ENCODE results near the gene TIPRL. TPM values are rescaled to one million over a fixed set of nuclear protein-coding genes. Genes with fewer than 3 reads are reported as not detected.

TIPRL gene
- total and polyA plus RNA-seq, 2 of the 8 experiments (the other 6 are each of a cell fraction or from before 2014, with no cell fraction given) = 8.1 to 27.4 TPM

- no peak for TF ChIP-seq ZNF274 (IDR thresholded peaks at IDR 0.05; ENCODE audit: borderline replicate concordance, extremely low read depth, low read length)
- no peak for TF ChIP-seq TCF12 (IDR thresholded peaks at IDR 0.05; ENCODE audit: low read depth, low read length)
- TF ChIP-seq POLR2AphosphoS5 (IDR thresholded peaks at IDR 0.05; ENCODE audit: low read depth, low read length) = no peak
- no peak for TF ChIP-seq KDM4A (IDR thresholded peaks at IDR 0.05; ENCODE audit: low read depth, low read length, severe bottlenecking)
- no peak for TF ChIP-seq TEAD4 (IDR thresholded peaks at IDR 0.05; ENCODE audit: low read depth, low read length)
- no peak for TF ChIP-seq GABPA (IDR thresholded peaks at IDR 0.05; ENCODE audit: borderline replicate concordance, insufficient read depth, low read length)
- TF ChIP-seq SRF (IDR thresholded peaks at IDR 0.05; ENCODE audit: low read depth, low read length) = no peak
- TF ChIP-seq EP300 (IDR thresholded peaks at IDR 0.05; ENCODE audit: borderline replicate concordance in 1 of 2, low read depth in 2 of 2, low read length in 2 of 2) = no peak
- no peak for TF ChIP-seq E2F6 (IDR thresholded peaks at IDR 0.05)
- TF ChIP-seq CEBPB (IDR thresholded peaks at IDR 0.05; ENCODE audit: low read depth, low read length) = no peak
Observed at GRCh38 chr1:168172250-168172915, 6.4 kb upstream of the TIPRL start (continued).
